Fibroblast of upper back skin (primary cell): Measurements from ENCODE around the gene ADORA2A.
A peak's percentile ranks its signal among the peaks of the same experiment; 100 is the strongest.

ENCODE experiments used
- DNase-seq: peaks from one replicate; pipeline ENCODE4 v3.0.0-alpha.2; 2013

Gene ADORA2A

GRCh38 chr22:24427500-24428164 is at the start of gene ADORA2A:
Gene ADORA2A, plus strand, starts transcription at chr22:24427599. Its CDS starts 5,806 bp downstream, at chr22:24433405.
- DNase-seq, result no peak

DNA sequence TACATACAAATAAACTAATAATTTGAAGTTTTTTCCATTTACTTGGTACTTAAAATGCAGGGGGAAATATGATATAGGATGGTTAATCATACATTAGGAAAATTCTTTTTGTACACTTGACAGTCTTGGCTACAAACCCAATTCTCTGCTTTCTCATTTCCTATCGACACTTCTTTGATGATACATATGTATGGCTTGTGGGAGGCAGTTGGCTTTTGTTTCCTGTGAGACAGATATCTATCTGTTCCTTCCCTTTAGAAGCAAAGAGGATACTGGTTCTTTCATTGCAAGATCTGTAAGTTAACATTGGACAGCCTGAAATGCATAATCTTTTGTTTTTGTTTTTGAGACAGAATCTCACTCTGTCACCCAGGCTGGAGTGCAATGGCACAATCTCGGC is 47.9 kb upstream of the ADORA2A start:
- peak; percentile 49 for DNase-seq

DNA sequence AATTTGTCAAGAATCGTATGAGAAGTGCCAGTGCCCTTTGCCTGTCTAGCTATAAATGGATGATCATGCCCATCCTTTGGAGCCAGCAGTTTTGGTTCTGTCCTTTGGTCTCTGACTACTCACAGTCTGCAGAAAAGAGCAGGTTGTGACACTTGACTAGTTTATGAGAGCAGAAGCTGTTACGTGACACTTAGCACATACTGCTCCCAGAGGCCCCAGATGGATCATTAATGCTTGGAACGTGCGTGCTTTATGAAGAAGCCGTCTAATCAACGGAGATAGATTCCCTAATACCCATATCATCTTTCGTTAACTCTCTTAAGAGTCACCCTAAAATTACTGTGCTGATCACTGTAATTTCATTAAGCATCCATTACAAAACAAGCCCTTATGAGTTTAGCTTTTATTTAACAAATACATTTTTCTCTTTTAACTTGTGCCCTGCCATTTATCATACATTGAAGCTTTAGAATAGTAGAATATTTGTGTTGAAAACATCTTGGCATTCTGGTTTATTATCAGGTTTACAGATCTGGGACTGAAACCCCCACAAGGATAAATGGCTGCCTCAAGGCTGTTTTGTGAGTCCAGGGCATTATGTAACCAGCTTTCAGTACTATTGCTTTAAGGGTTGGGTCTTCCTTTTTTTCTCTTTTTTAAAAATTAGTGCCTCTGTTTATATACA is 47.0 kb upstream of the ADORA2A start:
- no peak for DNase-seq

DNA sequence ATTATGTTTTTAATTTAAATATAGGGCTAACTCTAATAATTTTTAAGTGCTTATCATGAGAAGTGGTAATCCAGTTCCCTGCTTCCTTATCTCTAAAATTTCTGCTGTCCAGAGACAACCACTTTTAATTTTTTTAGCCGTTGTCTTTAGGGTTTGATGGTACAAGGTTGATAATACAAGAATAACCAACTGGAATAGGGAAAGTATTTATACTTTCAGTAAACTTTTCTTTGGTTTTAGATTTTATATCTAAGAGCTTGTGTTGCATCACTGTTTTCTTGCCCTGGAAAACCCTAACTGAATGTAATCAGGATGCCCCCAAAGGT is 46.5 kb upstream of the ADORA2A start:
- no peak for DNase-seq

DNA sequence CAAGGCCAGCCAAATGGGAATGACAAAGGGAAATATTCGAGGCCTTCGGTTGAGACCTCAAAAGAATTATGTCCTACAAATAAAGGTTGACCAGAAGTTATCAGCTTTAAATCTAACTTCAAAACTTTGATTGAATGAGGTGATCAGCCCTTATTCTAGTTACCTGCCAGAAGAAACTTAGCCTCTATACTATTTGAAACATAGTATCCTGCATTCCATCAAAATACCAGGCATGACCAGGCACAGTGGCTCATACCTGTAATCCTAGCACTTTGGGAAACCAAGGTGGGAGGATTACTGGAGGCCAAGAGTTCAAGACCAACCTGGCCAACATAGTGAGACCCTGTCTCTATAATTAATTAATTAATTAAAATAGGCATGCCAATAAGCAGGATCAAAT is 44.3 kb upstream of the ADORA2A start:
- no peak for DNase-seq

DNA sequence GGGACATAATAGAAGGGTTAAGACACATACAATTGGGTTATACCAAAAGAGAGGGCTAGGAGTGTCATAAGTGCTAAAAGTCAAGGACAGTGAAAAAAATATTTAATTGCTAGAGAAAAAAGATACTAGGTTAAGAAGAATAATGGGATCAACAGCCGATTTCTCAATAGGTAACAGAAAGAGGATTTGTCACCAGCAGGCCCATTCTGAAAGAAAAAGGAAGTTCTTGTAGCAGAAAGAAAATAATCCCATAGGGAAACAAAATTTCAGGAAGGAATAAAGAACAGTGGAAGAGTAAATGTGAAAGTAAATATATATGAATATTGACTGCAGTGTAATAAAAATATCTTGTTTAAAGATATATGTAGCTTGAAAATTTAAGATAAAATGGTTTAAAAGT is 43.3 kb upstream of the ADORA2A start:
- no peak for DNase-seq

- peak; percentile 36 for DNase-seq
Observed at GRCh38 chr22:24386937-24387471, 40.4 kb upstream of the ADORA2A start.

DNA sequence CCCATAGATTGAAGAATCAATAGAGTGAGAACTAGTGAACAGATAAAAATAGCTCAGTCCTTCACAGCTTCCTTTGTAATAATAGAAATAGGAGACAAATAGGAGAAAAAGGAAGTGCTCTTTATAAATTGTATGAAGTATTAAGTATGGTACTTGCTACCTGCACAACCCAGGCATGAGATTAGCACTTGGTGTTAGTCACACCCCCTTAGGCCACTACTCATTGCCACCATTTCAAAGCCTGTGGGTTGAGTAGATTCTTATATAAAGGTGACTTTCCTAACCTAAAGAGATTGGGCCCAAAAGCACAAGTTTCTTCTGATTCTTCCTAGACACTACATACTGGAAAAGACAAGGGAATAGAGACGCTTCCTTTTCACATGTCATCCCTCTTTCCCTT is 37.7 kb upstream of the ADORA2A start:
- no peak for DNase-seq

GRCh38 chr22:24390156-24390555 is 37.2 kb upstream of the ADORA2A start:
- DNase-seq, result no peak

DNA sequence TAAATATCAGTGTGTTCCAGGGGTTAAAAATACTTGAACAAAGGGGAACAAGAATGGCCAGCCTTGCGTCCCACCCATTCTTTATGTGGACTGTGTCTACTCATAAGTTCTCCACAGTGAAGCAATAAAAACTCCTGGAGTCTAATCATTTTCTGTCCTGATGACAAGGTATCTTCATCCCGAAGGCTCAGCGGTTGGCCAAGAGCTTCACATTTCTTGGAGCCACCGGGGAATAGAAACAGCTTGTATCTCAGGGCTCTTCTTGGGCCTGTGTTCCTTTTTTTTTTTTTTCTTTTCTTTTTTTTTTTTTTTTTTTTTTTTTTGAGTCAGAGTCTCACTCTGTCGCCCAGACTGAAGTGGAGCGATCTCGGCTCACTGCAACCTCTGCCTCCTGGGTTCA is 36.8 kb upstream of the ADORA2A start:
- peak; percentile 81 for DNase-seq

- DNase-seq, result peak; percentile 65
Observed at GRCh38 chr22:24391836-24392217, 35.6 kb upstream of the ADORA2A start.

DNA sequence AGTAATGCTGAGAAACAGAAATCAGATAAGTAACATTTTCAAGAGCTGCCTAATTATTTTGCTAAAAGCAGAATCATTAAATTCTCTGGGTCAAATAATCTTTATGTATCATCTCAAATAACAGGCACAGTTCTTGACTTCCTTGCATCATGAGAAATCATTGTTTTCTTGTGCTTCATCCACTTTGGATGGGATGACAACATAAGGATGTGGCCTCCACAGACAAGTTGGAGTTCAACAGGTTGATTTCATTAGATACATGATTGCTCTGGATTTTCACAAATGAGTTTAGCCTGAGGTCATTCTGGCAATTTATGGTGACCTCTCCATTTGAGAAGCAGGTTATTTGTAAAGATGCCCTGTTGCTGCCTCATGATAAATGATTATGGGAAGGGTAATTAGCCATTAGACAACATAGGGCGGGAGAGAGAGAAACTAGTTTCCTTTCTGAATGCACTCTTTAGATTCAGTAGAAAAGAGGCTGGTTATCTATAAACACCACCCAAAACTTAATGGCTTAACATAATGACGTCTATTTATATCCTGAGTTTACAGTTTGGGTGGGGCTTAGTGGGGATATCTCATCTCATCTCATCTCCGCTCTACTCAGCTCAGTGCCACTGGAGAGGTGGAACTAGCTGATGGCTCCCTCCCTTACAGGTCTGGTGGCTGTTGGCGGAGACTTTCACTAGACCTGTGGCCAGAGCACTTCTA is 35.0 kb upstream of the ADORA2A start:
- DNase-seq, result no peak

DNA sequence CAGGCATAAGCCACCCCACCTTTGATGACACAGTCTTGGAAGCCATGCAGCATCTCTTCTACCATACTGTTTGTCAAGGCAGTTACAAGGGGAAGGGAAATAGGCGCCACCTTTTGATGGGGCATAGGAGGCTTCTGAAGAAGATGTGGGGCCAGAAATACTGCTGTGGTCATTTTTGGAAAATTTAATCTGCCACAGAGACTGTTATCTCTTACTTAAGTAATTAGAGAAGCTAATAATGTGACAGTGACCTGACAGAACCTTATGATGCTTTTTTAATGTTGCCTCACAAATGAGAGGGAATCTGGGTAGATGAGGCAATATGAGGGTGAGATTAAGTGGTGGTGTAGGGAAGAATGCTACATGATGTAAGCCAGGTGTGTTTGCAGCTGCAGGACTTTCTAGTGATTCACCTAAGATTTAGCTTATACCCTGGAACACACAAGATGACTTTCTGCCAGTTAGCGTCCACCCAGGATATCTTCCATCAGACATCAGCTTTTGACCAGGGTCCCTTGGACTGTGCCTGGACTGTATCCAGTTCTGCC is 34.3 kb upstream of the ADORA2A start:
- DNase-seq, result no peak

GRCh38 chr22:24393848-24394247 is 33.6 kb upstream of the ADORA2A start:
- no peak for DNase-seq

DNA sequence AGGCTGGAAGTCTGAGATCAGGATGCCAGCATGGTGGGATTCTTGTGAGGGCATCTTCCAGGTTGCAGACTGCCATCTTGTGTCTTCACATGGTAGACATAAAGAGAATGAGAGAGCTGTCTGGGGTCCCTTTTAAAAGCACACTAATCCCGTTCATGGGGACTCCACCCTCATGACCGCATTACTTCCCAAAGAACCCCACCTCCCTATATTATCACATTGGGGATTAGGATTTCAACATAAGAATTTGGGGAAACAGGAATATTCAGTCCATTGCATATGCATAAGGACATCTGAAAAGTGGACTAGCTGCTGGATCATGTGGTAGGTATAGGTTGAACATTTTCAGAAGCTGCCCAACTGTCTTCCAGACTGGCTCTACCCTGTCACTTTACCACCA is 33.1 kb upstream of the ADORA2A start:
- DNase-seq, result no peak

GRCh38 chr22:24398409-24398808 is 29.0 kb upstream of the ADORA2A start:
- DNase-seq, result no peak

- DNase-seq, result no peak
Observed at GRCh38 chr22:24400034-24400725, 27.2 kb upstream of the ADORA2A start.

DNA sequence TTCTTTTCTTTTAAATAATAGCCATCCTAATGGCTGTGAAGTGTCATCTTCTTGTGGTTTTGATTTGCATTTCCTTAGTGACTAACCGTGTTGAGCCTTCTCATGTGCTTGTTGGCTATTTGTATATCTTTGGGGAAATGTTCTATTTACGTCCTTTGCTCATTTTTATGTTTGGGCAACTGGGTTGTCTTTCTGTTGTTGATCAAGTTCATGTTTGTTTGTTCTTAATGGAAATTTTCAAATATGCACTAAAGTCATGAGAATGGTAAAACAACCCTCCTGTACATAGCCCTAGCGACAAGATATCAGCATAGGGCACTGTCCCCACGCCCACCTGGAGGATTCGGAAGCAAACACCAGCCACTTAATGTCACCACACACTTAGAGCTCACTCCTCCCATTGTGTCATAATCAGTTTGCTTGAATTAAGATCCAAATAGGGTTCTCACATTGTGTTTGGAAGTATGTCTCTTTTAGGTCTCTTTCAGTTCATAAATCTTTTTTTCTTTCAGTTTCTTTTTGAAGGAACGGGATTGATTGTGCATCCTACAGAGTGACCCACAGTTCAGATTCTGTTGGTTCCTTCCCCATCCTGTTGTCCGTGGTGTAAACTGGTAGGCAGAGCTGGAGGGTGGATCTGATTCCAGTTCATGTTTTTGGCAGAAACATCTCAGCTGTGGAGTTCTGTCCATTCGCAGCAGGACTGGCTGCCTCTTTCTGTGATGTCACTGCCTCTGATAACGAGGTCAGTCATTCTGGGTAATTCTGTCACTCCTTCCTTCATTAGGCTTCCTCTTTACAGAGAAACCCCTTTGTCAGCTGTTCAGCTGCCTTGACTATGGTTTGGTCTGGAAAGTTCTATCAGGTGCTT is 26.4 kb upstream of the ADORA2A start:
- DNase-seq, result no peak

DNA sequence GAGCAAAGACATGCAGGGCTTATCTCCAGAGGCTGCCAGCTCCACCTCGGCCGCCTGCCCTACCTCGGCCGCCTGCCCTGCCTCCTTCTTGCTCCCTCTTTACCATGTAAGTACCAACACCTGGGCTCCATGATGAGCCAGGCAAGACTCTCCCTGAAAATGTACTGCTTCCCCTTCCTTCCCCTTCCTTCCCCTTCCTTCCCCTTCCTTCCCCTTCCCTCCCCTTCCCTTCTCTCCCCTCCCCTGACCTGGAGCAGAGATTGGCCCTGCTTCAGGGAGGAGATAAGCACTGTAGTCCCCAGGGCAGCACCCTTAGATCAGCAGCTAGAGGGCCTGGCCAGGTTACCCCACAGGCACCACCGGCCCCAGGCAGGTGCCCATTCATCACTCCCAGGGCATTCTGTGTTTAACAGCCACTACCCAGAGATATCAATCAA is 25.4 kb upstream of the ADORA2A start:
- DNase-seq, result no peak

DNA sequence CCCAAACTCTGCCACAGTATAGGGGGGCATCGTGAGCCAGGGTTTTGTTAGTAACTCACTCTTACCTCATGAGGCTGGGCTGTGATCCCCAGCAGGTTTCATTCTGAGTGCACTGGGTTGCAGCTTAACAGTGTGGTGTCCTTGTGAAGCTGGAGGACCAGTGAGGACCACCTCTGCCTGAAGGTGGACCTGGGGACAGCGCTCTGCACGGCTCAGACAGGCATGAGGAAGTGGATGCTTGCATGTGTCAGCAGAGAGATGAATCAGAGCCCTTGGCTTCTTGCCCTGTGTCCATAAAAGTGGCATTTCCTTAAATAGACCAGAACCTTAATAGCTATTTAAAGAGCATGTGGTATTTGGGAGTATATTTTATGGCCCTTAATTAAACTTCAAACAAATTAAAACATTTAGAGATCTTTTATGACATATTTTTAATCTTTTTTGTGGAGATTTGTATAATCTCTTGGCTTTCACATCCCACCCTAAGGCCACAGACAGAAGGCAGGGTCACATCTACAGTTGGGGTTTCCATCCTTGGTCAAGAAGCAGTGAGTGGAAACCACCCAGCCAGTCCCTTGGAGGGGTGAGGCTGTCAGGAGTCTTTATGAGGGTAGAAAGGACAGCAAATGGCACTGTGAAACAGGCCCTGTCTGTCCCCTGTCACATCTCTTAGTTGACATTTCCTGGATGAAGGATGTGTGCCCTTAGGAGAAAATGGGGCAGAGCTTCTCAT is 24.8 kb upstream of the ADORA2A start:
- DNase-seq, result peak; percentile 94

DNA sequence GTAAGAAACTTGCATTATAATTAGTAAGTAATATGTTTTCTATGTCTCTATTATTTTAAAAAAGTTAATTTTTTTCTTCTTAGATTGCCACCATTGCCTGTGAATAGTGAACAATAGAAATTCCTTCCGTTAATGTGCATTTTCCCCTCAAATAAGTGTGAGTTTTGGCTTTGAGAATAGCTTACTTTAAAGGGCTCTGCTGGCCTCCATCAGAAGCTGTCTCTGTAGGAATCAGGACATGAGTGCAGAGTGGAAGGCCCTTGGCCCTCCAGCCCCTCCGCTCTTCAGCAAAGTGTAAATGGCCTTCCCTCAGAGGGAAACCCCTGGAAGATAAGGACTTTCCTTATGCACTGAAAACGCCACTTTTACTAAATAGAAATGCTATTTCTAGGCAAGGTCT is 24.1 kb upstream of the ADORA2A start:
- DNase-seq, result no peak
